Measurements from ENCODE around the gene VWDE.

DNA sequence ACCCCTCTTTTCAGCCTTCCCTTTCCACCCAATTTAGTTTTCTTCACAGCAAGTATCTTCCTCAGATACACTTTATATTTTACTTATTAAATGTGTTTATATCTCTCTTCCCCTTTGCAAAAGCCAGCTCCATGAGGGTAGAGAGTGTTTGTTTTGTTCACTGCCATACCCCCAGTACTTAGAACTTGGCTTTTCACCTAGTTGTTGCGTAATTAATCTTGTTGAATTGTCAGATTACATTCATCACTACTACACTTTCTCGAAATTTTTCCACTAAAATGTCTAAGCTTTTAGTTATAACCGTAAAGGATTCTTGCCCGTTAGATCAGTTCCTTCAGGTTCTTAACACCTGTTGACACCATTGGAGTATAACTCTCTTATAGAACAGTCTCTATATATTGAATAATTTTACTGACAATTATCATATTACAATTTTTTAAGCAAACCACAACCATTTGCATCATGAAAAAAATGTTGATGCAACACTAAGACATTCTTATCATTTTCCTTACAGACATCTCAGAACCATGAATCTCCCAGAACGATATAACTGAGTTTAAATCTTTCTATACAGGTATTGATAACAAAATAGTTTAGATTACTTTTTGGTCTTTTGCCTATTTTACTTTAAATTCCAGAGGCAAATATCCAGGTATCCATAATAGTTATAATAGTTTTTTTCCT lies 29.9 kb downstream of the VWDE start:
- TF ChIP-seq CTCF (IDR thresholded peaks at IDR 0.05) (no peak), POLR2AphosphoS5 (IDR thresholded peaks at IDR 0.05) (no peak)

All from upper lobe of left lung (tissue), 4 donors.